ENCODE results near the gene PRPF40B.

The PRPF40B gene

DNA sequence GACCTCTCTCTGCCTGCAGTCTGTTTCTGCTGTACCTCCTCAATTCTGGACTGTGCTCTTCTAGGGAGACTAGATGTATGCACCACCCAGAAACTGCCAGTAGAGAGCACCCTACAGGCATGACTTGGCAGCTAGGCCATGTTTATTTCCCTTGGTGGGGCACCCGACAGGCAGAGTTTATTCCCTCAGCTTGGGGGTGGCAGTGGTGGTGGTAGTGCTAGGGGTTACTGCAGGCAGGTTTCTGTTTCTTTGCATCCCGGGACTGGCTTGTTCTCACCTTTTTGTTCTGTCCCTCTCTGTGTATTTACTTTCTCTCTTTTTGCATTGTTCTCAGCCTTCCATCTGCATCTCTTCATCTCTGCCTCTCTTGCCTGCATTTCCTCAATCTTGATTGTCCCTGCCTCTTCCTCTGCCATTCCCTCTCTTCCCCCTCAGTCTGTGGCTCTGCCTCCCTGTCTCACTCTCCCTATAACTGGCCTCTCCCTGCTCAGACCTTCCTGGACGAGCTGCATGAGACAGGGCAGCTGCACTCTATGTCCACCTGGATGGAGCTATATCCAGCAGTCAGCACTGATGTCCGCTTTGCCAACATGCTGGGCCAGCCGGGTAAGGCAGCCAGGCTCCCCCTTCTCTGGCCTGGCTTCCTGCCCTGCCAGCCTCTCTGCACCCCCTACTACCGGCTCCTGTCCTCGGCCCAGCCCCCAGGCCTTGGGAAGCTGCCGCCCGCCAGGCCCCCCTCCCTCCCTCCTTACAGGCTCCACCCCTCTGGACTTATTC is 13.8 kb downstream of the PRPF40B start:
- peak; percentile 12 for DNase-seq

DNA sequence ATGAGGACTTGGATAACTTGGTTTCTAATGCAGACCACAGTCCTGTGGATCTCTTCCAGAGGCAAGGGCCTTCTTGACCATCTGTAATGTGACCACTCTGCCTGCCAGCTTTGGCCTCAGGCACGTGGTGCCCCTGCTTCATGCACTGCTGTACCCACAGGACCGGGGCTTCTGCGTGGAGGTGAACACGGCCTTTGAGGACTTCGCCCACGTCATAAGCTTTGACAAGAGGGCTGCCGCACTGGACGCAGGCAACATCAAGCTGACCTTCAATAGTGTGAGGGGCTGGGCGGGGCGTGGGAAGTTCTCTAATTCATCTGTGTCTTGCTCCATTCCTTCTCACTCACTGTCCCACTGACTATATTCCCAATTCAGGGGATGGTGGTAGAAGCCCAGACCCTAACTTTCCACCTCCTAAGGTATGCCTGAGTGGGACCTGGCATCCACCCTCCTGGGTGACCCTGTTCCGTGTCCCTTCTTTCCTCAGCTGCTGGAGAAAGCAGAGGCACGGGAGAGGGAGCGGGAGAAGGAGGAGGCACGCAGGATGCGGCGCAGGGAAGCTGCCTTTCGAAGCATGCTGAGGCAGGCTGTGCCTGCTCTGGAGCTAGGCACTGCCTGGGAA is 18.5 kb downstream of the PRPF40B start:
- DNase-seq = no peak

DNA sequence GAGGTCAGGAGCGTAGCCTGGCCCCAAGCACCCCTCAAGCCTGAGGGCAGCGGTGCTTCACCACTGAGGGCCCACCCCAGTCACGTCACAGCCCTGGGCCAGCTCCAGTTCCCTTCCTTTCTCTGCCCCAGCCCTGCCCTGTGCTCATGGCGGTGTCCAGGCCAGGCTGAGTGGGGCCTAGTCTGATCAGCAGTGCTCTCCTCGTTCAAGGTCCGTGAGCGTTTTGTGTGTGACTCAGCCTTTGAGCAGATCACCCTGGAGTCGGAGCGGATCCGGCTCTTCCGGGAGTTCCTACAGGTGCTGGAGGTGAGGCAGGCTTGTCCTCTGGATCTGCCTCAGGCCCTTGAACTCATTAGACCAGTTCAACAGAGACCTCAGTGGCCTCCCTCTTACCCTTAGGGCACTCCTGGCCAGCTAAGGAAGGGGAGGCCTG is 19.0 kb downstream of the PRPF40B start:
- no peak for DNase-seq

DNA sequence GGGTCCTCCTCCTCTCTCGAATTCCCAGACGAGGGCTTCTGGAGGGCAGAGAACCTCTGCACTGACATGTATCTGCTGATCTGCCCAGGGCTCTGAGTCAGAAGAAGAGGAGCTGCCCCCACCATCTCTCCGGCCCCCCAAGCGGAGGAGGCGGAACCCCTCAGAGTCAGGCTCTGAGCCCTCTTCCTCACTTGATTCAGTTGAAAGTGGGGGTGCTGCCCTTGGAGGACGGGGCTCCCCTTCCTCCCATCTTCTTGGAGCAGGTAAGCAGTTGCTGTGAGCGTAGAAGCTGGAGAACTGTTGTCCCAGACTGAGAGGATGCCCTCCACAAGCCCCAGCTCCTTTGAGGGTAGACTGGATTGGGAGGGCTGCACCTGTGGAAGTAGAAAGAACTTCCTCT is 19.8 kb downstream of the PRPF40B start:
- no peak for DNase-seq

DNA sequence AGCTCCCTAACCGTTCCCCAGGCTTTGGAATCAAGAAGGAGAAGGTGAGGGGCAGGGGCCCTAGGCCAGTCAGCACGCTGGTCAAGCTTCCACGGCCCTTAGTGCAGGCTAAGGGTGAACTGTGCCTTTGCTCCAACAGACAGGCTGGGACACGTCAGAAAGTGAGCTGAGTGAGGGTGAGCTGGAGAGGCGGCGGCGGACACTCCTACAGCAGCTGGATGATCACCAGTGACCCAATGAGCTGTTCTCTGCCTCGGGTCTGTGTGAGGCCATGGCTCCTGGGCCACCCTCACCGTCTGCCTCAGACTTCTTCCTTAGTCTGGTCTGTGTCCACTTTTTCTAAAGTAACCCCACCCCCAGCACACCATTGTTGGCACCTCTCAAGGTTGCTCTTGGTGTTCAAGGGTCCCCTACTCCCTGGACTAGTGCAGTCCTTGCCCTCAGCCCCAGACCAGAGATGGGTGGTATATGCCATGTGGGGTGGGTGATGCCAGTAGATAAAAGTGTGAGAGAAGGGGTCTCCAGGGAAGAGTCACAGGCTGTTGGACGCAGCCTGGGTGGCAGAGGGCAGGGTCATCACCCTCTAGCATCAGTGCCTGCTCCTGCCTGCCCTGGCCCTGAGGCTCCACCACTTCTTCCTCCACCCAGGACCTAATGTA is 20.7 kb downstream of the PRPF40B start:
- no peak for DNase-seq

DNA sequence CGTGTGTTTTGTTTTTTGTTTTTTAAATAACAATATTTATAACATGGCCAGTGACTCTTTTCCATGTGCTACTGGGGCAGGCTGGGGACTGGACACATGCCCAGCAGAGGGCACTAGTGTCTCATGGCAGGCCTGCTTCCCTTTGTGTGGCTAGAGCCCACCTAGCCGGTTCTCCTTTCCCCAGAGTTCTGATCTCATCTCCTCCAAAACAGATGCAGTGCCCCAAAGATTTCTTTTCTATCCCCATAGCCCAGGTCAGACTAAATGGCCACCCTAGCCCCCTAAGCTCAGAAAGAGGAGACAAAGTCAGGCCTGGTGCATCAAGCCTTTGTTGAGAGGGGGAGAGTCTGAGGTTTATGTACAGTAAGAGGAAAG is 21.2 kb downstream of the PRPF40B start:
- DNase-seq = peak; percentile 62

DNA sequence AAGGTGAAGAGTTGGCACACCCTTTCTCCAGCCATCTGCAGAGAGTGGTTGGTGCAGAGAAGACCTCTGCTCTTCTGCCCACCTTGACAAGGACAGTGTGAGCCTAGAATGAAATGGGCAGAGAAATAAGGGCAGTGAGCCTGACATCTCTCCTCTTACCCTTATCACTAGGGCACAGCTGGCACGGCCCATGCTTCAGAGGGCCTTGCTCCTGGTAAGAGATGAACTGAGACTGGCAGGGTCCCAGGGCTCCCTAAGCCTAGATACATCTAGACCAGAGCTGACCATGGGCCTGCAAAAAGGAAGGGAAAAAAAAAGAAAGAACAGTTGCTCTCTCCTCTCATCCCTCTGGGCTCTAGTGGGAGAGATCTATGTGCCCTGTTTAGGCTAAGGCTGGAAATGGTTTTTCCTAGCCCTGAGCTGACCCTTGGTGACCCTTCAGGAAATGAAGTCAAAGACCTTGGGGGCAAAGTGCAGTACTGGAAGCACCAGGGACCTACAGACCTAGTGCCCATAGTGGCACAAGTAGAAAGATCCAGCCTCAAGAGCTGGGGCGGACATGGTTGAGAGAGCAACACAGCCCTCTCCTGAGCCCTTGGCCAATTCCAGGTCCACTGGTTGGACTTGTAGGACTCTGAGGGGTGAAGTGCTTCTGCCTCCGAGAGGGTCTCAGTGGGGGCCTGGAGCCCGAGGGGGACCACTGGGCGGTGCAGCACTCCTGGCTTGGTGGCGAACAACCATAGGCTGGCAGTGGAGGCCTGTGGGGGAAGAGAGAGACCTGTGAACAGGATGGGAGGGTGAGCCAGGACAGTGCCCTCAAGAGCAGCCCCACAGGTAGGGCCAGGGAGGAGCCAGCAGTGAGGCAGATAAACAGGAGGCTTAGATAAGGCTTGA is 22.0 kb downstream of the PRPF40B start:
- DNase-seq = no peak

DNA sequence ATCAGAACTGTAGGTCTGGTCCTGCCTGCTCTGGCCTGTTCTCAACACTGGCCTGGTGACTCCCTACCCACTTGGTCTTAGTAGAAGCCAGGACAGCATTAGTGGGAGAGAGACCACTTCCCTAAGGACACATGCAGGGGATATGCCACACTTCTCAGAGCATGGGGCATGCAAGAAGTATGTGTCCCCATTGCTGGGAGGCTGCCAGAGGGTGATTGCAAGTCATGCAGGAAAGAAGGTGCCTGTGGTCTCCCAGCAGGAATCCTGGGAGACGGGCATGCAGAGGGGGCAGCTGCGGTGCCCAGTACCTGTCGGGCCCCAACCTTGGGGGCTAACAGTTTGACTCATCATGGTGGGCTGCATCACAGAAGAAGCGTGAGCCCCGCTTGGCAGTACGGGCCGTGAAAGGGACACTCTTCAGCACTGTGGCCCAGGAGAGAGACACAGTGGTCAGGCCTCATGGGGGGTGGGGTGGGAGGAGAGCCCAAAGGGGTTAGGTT is 23.0 kb downstream of the PRPF40B start:
- DNase-seq = no peak

DNA sequence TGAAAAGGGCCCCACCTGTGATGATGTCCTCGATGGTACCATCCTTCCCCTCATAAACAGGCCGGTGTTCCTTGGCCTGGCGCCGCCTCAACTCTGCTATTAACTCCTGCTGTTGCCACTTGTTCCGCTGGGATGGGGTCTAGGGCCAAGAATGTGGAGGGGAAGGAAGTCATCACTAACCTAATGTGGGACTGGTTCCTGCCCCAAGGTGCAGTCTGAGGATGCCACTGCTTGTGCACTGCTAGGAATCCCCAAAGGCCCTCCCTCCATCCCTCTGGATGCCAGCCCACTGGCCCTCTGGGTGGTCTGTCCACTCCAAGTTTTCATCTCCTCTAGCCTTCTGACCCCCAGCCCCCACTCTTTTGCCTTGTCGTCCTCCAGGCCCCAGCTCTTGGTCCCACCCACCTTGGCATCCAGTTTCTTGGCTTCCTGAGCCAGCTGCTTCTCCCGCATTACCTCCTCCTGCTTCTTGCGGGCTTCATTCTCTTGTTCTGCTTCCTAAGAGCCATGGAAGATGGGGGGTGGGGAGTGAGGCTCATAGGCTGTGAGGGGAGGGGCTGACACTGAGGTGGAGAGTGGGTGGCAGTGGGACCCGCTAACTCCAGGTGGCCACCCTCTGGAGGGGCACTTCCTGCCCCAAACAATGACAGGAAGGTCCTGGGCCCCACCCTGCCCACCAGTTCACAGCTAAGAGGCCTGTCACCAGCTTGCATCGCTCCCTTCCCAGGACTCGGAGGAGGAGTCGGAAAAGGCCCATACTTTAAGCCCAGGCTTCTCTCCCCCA is 23.7 kb downstream of the PRPF40B start:
- DNase-seq = no peak

DNA sequence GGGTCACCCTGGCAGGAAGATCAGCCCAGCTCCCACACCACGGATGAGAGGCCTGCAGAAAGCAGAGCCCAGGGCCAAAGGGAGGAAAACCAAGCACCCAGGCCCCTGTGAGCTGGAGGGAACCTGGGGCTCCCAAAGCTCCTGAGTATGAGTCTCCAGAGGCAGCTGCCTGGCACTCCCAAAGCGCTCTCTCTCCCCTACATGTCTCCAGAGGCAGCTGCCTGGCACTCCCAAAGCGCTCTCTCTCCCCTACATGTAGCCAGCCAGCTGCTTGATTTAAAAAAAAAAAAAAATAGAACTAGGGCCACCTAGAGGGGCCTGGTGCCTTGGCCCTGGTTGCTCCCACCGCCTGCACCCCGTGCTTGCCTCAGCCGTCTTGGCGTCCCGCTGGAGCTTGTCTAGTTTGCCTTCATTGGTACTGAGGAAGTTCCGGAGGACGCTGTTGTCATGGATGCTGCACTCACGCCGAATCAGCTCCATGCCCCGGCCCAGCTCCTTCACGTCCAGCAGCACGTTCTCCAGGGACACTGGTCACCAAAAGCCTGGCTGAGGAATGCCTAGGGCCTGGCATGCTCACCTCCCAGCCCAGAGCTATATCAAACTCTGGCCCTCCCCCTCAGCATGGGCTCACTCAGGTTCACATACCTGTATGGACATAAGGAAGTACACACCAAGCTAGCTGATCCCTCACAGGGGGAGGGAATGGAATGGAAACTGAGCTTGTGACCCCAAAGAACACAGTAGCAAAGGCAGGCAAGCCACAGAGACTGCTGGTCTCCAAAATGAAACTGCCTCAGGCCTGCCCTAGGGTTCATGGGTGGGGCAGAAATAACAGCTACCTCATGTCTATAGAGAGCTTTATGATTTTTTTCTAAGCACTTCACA is 24.7 kb downstream of the PRPF40B start:
- no peak for DNase-seq

DNA sequence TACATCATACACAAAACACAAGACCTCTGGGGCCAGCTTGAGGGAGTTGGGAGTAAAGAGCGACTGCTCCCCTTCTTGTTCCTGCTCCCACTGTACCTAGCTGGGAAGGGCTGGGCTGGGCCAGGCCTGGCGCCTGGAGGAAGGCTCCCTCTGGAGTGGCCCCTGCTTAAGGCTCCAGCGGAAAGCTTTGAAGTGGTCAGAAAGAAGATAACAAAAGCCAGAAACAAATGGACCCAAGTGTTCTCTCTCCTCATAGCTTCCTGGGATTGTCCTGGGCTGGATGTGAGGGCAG is 25.3 kb downstream of the PRPF40B start:
- no peak for DNase-seq

DNA sequence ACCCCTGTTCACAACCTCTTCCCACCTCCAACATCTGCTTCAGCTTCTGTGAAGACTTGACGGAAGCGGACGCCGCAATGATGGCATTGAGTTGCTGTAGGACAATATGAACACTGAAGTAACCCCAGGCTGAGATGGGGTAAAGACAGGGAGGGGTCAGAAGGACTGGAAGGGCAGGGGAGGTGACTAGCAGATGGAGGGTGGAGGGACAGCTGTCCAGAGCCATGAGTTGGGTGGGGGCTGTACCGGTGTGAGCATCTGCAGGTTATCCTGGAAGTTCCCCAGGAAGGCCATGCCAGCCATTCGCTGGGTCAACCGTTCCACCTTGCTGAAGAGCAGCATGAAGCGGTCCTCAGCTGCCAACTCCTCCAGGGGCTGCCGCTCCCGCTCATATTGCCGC is 26.1 kb downstream of the PRPF40B start:
- no peak for DNase-seq

DNA sequence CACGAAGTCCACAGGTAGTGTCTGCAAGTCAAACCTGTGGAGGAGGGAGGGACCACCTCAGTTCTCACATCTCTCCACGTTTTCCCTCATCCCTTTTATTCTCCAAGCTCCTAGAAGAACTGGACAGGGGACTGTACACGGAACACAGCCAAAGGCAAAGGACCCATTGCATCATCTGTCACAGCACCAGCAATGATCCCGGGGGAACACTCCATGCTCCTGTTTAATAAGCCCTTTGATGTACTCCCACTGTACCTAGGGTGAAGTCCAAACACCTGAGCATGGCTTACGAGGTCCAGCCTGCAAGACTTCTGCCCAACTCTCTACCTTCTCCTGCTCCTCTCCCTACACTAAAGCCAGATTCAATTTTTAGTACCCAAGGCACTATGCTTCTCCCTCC is 26.5 kb downstream of the PRPF40B start:
- DNase-seq = no peak

DNA sequence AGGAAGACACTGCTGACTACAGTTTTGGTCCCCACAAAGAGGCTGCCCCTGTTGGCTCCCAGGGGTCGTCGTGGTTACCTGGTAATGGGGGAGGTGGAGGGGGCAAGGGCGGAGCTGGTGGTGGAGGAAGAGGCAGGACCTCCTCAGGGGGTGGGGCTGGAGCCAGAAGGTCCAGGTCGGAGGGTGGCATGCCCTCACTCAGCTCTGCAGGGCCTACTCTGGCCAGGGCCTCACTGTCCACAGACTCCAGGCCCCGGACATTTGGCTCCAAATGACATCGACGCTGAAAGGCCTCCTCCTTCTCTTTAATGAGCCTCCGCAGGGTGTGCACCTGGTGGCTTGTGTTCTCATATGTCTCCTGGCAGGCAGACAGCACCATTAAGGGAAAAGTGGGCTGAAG is 28.5 kb downstream of the PRPF40B start:
- DNase-seq = no peak

DNA sequence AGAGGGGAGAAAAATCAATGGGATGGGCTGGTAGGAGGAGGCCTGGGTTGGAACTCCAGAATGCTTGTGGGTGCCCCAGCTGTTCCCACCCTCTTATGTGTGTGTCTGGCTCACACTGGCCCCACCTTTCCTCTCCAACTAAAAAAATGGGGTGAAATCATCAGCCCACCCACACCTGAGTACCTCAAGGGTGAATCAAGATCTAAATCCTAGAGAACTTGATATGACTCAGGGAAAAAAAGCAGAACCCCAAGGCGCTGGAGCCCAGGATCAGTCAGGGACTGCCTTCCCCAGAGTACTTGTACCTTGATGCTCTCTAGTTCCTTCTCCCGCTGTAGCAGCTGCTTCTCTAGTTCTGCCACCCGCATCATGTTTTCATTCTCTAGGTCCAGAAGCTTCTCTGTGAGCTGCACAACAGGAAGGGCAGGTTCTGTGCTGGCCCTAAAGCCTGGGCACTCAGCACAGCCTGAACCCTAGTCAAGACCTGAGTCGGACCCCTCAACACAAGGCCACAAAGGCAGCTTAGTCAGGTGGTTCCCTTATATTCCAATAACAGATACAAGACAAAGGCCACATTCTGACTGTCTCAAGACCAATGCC is 29.7 kb downstream of the PRPF40B start:
- DNase-seq = no peak

DNA sequence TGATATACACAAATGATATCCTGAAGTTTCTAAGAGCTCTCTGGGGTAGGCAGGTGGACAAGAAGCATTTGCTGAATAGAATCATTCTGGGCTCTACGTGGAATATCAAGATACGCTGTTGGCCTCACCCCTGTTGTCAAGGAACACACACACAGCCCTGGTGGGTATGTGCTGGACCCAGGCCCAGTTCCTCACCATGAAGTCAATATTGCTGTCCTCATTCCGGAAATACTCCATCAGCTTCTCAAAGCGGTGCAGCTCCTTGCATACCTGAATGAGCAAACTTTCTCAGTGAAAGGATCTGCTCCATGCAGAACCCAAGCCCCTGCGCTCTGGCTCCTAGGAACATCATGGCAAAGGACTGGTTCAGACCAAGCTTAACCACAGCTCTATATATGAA is 31.4 kb downstream of the PRPF40B start:
- DNase-seq = no peak

DNA sequence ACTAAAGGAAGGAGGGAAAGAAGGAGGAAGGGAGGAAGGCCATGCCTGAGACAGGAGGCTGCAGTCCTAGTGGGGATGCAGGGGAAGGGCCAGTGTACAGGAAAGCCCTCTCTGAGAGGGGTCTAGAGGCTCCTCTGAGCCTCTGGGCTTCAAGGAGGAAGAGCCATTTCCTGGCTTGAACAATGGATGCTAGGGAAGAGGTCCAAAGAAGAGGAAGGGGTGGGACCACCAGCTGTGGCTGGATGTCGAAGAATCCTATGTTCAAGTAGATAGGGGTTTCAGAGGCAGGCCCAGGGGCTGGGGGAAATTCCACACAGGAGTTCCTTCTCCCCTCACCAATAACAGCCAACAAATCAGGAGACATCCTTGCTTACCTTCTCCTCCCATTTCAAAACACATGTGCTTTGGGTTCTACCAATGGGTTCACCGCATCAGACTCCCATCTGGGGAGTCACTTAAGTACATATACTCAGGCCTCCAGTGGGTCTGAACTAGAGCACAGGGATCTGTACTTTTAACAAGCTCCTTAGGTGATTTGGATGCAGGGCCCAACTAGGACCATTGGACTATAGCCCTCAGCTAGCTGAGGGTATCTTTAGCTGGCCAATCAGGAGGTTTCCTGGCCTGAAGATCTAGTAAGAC is 32.4 kb downstream of the PRPF40B start:
- DNase-seq = no peak

DNA sequence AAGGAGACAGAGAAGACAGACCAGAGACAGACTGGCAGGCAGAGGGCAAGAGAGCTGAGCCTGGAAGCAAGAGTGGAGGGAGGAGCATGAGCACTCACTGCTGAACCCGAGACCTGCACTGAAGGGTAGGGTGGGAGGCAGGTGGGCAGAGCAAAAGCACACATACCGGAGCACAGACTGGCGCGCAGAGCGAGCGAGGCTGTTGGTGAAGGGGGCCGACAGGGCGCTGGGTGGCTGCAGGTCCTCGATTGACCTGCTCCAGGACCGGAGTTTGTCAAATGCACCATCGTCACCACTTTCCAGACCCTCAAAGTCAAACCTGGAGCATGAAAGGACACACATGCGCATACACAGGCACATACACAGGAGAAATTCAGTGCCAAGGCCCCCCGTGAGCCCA is 34.9 kb downstream of the PRPF40B start:
- DNase-seq = no peak

DNA sequence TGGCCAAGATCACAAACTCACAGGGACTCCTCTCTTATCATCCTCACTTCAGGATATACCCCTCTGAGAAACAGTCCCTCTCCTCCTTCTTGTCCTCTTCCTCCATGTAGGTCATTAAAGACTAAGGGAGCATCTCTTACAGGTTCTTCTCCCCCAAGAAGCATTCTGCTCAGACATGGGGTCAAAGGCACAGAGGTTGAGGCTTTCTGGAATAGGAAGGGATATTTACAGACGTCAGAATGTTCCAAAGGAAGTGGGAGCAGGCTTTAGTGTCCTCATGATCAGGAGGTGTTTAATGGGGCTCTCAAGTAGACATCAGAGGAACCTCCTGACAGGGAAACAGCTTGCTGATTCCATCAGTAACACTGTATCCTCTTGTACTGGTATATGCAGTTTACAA is 36.4 kb downstream of the PRPF40B start:
- no peak for DNase-seq

DNA sequence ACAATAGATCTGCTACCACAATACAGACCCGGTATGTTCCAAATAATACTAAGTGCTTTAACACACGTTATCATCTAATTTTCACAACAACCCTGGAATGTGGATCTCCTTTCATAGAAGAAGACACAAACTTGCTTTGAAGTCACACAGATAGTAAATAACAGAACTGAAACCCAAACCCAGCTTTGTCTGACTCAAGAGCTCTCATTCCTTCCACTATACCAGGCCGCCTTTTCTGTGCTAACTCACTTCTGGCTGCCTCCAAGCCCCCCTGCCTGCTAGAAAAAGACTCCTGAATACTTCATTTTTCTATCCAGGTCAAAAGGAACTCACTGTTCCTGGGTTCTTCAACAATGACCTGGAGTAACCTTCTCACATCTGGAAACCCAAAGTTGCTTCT is 37.8 kb downstream of the PRPF40B start:
- DNase-seq = no peak

DNA sequence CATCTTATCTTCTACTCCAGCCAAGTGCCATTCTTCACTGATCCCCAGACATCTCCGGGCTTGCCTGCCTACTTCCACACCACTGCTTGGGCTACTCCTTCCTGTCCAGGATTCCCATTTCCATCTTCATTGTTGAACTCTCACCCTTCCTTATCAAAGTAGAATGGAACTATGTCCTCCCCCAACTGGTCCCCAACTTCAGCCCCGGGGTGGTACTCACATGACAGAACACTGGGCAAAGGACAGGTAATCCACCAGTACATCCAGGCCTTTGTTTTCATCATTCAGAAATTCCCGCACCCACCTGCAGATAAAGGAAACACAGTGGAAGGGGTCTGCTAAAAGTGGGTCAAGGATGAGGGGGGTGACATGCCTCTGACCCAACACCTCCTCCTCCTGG is 38.4 kb downstream of the PRPF40B start:
- no peak for DNase-seq
